OCI-LY7 (cell line): ENCODE results near the gene PABPC1L.

ENCODE experiments used
- EZH2phosphoT487 ChIP-seq: fragments of 200-600 bp; sonication (generic); IDR thresholded peaks from 2 replicates; pipeline ENCODE4 v1.6.1; 2018; ENCODE audit warnings: low read depth, borderline replicate concordance, mild to moderate bottlenecking, mixed run types, antibody characterized with exemption, low read length, moderate library complexity, mixed read lengths
- TF ChIP-seq, protein P1 (sequence below): fragments of 200-600 bp; sonication (generic); conservative IDR thresholded peaks from 2 replicates; pipeline ENCODE4 v1.5.1; 2014; ENCODE audit warnings: mild to moderate bottlenecking, antibody characterized with exemption, low read length, moderate library complexity, mixed read lengths

- TF ChIP-seq, protein P1, sequence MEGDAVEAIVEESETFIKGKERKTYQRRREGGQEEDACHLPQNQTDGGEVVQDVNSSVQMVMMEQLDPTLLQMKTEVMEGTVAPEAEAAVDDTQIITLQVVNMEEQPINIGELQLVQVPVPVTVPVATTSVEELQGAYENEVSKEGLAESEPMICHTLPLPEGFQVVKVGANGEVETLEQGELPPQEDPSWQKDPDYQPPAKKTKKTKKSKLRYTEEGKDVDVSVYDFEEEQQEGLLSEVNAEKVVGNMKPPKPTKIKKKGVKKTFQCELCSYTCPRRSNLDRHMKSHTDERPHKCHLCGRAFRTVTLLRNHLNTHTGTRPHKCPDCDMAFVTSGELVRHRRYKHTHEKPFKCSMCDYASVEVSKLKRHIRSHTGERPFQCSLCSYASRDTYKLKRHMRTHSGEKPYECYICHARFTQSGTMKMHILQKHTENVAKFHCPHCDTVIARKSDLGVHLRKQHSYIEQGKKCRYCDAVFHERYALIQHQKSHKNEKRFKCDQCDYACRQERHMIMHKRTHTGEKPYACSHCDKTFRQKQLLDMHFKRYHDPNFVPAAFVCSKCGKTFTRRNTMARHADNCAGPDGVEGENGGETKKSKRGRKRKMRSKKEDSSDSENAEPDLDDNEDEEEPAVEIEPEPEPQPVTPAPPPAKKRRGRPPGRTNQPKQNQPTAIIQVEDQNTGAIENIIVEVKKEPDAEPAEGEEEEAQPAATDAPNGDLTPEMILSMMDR: peak; percentile 39; the same call in 1 of the 2 replicates
- TF ChIP-seq EZH2phosphoT487: no peak
Observed at GRCh38 chr20:44959638-44960102, 49.8 kb downstream of the PABPC1L start.
